Peyer's patch (tissue), 4 donors: ENCODE results near the gene TCF21.

Experiments
- CTCF ChIP-seq, 6 experiments: fragments of 450-650 bp in 4 of 6; fragments of 200-600 bp in 2 of 6; sonication (generic) in 1 of 6; IDR thresholded peaks; one replicate each; pipeline ENCODE4 v1.5.1; 2017 to 2019; ENCODE audit warnings: antibody characterized with exemption in 6 of 6, mild to moderate bottlenecking in 3 of 6, moderate library complexity in 1 of 6
- POLR2A ChIP-seq, 2 donors: fragments of 450-650 bp; IDR thresholded peaks; one replicate each; pipeline ENCODE4 v1.5.1; 2017; ENCODE audit warnings: antibody characterized with exemption in 2 of 2, mild to moderate bottlenecking in 2 of 2, moderate library complexity in 2 of 2

- TF ChIP-seq CTCF (IDR thresholded peaks at IDR 0.05), result no peak
- TF ChIP-seq POLR2A (IDR thresholded peaks at IDR 0.05), result no peak
Measured at GRCh38 chr6:133880006-133880405, 8.9 kb upstream of the TCF21 start.
